ENCODE results near the gene BANF2. TPM values are rescaled to one million over a fixed set of nuclear protein-coding genes. Genes with fewer than 3 reads are reported as not detected.
A peak's percentile ranks its signal among the peaks of the same experiment; 100 is the strongest.

Gene BANF2
- total and polyA plus RNA-seq, 2 of the 13 experiments (the other 11 are each of a cell fraction or from before 2014, with no cell fraction given), result 0.35 TPM; not detected in 1

DNA sequence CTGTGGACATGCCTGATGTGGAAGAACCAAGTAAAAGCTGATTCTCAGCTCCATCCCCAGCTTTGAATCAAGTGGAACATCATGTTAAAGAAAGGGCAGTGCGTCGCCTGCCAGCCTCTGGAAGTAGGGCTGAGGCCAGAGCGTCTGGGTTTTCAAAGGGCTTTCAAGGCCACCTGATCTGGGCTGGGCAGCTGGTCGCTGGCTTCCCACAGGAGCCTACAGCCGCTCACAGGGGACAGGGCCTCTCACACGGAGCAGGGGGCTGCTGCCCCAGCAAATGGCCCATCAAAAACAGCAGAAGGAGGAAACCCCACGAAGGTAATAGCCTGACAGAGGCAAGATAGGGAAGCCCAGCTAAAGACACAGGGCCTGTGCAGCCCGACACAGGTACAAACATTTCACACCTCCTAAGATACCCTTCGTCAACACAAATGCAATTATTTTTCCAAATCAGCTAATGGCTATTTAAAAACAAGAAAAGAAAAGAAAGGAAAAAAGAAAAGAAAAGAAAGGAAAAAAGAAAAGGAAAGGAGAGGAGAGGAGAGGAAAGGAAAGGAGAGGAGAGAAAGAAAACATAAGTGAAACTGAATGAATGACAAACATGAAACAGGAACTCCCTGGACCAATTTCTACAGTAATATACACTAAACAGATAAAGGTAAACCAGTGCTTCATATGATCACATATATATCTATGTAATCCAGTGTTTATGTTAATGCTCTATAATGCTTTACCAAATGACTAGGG lies 42.5 kb upstream of the BANF2 start (continued):
- TF ChIP-seq, protein P1, sequence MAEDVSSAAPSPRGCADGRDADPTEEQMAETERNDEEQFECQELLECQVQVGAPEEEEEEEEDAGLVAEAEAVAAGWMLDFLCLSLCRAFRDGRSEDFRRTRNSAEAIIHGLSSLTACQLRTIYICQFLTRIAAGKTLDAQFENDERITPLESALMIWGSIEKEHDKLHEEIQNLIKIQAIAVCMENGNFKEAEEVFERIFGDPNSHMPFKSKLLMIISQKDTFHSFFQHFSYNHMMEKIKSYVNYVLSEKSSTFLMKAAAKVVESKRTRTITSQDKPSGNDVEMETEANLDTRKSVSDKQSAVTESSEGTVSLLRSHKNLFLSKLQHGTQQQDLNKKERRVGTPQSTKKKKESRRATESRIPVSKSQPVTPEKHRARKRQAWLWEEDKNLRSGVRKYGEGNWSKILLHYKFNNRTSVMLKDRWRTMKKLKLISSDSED (CRISPR knock-in tag; IDR thresholded peaks at IDR 0.05), result no peak
- TF ChIP-seq NFYB (CRISPR knock-in tag; IDR thresholded peaks at IDR 0.05) (peak; percentile 19; the same call in 1 of the 2 replicates), ZNF546 (CRISPR knock-in tag; conservative IDR thresholded peaks at IDR 0.05) (no peak), ZNF292 (CRISPR knock-in tag; IDR thresholded peaks at IDR 0.05; ENCODE audit: borderline replicate concordance, low read depth) (no peak), BRCA1 (CRISPR knock-in tag; IDR thresholded peaks at IDR 0.05) (no peak)

- 94% methylated on average over 9 of the region's 9 CpGs for WGBS (ENCODE audit: low lambda C conversion rate)
- no peak for DNase-seq (ENCODE audit: low spot score)
- Histone ChIP-seq H3K9me3 (ENCODE audit: low read length) (no peaks in the 10 kb centered on the region), H3K4me1 (ENCODE audit: insufficient read depth, low read length) (peaks cover 28% of the 10 kb centered on the region), H3K9ac (ENCODE audit: insufficient read depth, low read depth, low read length) (no peak overlapping the region), H3K4me2 (ENCODE audit: low read depth, low read length) (no peak overlapping the region), H4K20me1 (ENCODE audit: insufficient read depth, low read length) (peaks cover 89% of the 10 kb centered on the region), H3K27ac (ENCODE audit: extremely low read length, insufficient read depth, low read length) (no peak overlapping the region), H3K4me3 (replicated peaks in 1 of 3; ENCODE audit: insufficient read depth in 1 of 3, low read depth in 2 of 3, low read length in 3 of 3) (no peak overlapping the region), H3K79me2 (ENCODE audit: insufficient read depth, low read length) (peaks cover 82% of the 10 kb centered on the region), H3K36me3 (replicated peaks in 1 of 2; ENCODE audit: control insufficient read depth in 1 of 2, insufficient read depth in 2 of 2, low read length in 2 of 2) (peaks cover 53 to 75% of the 10 kb centered on the region in 2 experiments), H3K27me3 (ENCODE audit: control insufficient read depth in 1 of 2, insufficient read depth in 2 of 2, low read length in 2 of 2) (no peaks in the 10 kb centered on the region), H2AFZ (ENCODE audit: low read length) (no peak overlapping the region)
- POLR2A ChIA-PET, result no interaction called here
- in situ Hi-C loops (cut with HindIII; ENCODE audit: extremely low pct_ligation_motif_present, low pct_unique_long_range_greater_than_20kb), result no loop called here
- intact Hi-C loops (cut with micrococcal nuclease; ENCODE audit: unreplicated experiment), result loop anchor here (5.0 kb wide), 1 partner anchor 239 kb away; no protein-coding TSS in a partner anchor
- no peak for FAIRE-seq
- CTCF ChIA-PET (ENCODE audit: low intra/inter-chr PET ratio, low total read pairs), result interaction anchor here (2.1 kb wide), 1 partner anchor 240 kb away, joined by 7 read pairs; no protein-coding TSS in a partner anchor
- no TSS peak for BruUV-seq (replicated peaks)
- no peak; the same call in 2 of the 3 replicates for ATAC-seq
- TF ChIP-seq RBAK (CRISPR knock-in tag; IDR thresholded peaks at IDR 0.05), result peak; percentile 100
- no peak for TF ChIP-seq CENPX (CRISPR knock-in tag; IDR thresholded peaks at IDR 0.05)
- 0 out of 2 replicates have a peak, but pooled peaks have one; percentile 26 for TF ChIP-seq ZFP91 (CRISPR knock-in tag; IDR thresholded peaks at IDR 0.05; ENCODE audit: borderline replicate concordance)
- TF ChIP-seq POLR2A (IDR thresholded peaks at IDR 0.05; ENCODE audit: insufficient read depth in 1 of 2, low read depth in 2 of 2, low read length in 2 of 2), result peak; percentile 3 to 25; a peak in 1 of 4 replicates
- TF ChIP-seq RBFOX2 (IDR thresholded peaks at IDR 0.05; ENCODE audit: low read depth, low read length), result 0 out of 2 replicates have a peak, but pooled peaks have one; percentile 30
- no peak for TF ChIP-seq ZNF83 (CRISPR knock-in tag; IDR thresholded peaks at IDR 0.05; ENCODE audit: borderline replicate concordance)
- no peak for TF ChIP-seq RCOR2 (CRISPR knock-in tag; IDR thresholded peaks at IDR 0.05)
- peak; percentile 63 for TF ChIP-seq ZMYM3 (CRISPR knock-in tag; IDR thresholded peaks at IDR 0.05)
- TF ChIP-seq POLR2AphosphoS5 (IDR thresholded peaks at IDR 0.05; ENCODE audit: low read depth, low read length), result peak; percentile 34; the same call in 1 of the 2 replicates
Measured at GRCh38 chr20:17657898-17658647, 41.7 kb upstream of the BANF2 start.

Measured in HepG2 (cell line).